Measurements from ENCODE around the gene FABP6. TPM values are rescaled to one million over a fixed set of nuclear protein-coding genes. Genes with fewer than 3 reads are reported as not detected.

FABP6 gene
- total RNA-seq, 1 donor from 2014 or later, result not detected

Other genes starting within 250 kb of the FABP6 start
- 42.2 TPM for gene TTC1, start 220.4 kb upstream of the FABP6 start, total RNA-seq
- 25.6 TPM for gene PWWP2A, start 110.1 kb upstream of the FABP6 start, total RNA-seq
- 8.3 TPM for gene CCNJL, start 83.1 kb downstream of the FABP6 start, total RNA-seq
- gene C1QTNF2, start 141.1 kb downstream of the FABP6 start, total RNA-seq, result 27.8 TPM
- 17.0 TPM for gene FAM200C, start 170.5 kb downstream of the FABP6 start, total RNA-seq
- gene SLU7, start 189.6 kb downstream of the FABP6 start, total RNA-seq, result 77.5 TPM
- 45.9 TPM for gene PTTG1, start 192.3 kb downstream of the FABP6 start, total RNA-seq

All from tongue (tissue), 1 donor.